Choroid plexus epithelial cell (primary cell): ENCODE measurements around the gene CLDN20.

Experiments
- DNase-seq: peaks from one replicate; pipeline ENCODE4 v3.0.0-alpha.2; 2010; ENCODE audit warnings: low read depth
- H3K4me3 ChIP-seq: 2 replicates; pipeline ENCODE4 v1.5.1; 2011; ENCODE audit warnings: low read depth, mild to moderate bottlenecking, control low read depth, low read length, moderate library complexity
- TF ChIP-seq, protein P1 (sequence below): conservative IDR thresholded peaks from 2 replicates; pipeline ENCODE4 v1.5.1; 2011; ENCODE audit warnings: low read depth, mild to moderate bottlenecking, control low read depth, inconsistent platforms, low read length, moderate library complexity

The CLDN20 gene

DNA sequence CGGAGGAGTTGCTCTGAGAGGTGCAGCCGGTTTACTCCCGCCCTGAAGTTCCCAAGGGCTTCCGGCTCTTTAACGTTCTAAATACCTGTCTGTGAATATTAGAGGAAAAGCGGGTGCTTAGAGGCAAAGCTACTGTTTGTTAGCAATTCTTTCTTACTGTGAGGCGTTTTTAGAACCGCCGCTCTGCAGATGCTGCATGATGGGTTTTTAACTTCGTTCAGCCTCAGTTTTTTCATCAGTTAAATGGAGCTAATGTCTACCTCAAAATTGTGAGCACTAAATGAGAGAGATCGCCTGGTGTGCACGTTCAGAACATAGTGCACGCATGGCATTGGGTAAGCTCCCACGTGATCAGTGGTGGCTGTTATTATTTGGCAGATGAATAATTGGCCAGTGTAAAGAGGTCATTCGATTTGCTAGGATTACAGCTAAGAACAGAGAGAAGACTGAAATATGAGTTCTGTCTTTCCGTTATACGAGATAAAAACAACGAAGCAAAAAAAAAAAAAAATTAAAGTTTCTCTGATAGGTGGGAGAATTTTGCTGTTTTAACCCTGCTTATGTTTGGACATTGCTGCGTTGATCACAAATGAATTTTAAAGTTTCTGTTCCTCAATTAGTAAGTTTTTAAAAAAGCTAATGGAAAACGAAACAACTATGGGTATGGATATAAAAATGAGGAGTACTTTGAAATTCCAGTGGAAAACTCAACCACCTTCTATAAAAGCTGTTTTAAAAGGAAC is 51.1 kb downstream of the CLDN20 start:
- DNase-seq: peak; percentile 96
- peak overlapping the region; percentile 91 for H3K4me3 ChIP-seq
- TF ChIP-seq, protein P1, sequence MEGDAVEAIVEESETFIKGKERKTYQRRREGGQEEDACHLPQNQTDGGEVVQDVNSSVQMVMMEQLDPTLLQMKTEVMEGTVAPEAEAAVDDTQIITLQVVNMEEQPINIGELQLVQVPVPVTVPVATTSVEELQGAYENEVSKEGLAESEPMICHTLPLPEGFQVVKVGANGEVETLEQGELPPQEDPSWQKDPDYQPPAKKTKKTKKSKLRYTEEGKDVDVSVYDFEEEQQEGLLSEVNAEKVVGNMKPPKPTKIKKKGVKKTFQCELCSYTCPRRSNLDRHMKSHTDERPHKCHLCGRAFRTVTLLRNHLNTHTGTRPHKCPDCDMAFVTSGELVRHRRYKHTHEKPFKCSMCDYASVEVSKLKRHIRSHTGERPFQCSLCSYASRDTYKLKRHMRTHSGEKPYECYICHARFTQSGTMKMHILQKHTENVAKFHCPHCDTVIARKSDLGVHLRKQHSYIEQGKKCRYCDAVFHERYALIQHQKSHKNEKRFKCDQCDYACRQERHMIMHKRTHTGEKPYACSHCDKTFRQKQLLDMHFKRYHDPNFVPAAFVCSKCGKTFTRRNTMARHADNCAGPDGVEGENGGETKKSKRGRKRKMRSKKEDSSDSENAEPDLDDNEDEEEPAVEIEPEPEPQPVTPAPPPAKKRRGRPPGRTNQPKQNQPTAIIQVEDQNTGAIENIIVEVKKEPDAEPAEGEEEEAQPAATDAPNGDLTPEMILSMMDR: no peak

DNA sequence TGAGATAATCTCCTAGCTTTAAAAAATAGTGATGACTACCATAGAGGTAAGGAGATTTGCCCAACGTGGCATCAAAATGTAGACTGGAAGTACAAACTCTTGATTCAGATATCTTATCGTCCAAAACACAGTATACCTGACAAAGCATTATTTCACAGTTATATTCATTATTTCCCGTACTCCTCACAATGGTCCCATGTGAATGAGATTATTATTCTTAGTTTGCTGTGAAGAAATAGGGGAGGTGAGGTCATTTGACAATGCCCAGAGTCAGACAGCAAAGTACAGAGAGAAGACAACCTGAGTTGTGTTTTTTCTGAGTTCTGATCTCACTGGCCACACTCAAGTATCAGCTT is 51.7 kb downstream of the CLDN20 start:
- peak; percentile 56 for DNase-seq
- TF ChIP-seq, protein P1: no peak
- peak overlapping the region; percentile 91 for H3K4me3 ChIP-seq

DNA sequence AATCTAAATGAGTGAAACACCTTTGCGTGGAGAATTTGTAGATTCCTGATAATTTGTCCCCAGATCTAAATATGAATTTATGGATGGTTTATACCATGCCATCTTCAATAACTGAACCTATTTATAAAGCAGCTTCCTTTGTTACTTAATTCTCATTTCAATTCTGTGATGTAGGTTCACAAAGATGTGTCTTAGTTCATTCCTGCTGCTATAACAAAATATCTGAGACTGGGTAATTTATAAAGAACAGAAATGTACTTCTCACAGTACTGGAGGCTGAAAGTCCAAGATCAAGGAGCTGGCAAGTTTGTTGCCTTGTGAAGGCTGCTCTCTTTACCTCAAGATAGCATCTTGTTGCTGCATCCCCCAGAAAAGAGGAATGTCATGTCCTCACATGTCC is 52.6 kb downstream of the CLDN20 start:
- TF ChIP-seq, protein P1: no peak
- no peak overlapping the region for H3K4me3 ChIP-seq
- DNase-seq: no peak

DNA sequence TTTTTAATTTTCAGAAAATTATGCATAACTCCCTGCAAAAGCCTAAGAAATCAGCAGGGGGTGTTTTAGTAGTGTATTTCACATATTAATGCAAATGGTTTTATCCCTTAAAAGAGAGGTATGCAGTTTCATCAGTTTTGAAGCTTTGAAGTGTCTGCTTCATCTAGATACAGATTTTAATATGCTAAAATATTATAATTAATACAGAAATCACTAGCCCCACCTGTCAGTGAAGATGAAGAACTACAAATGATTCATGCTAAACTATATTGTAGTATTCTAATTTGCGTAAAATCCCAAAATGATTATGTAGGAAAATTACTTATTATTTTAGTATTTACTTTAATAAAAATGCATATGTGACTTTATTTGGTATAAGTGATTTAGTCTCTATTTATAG is 53.4 kb downstream of the CLDN20 start:
- no peak overlapping the region for H3K4me3 ChIP-seq
- DNase-seq: peak; percentile 50
- TF ChIP-seq, protein P1: peak; percentile 42

DNA sequence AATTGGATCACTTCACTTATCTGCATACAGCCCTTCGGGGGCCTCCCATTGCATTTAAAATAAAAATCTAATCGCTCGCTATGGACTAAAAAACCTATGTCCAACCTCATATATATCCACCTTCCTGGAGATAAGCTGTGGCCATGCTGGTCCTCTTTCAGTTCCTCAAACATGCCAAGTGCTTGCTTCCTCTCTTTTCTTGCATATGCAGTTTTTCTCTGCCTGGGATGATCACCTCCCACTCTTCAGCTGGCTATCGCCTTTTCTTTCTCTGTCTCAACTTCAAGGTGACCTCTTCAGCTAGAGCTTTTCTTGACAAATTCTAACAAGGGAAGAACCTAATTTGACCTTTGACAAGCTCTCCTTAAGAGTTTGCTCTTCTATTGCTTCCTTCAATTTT is 56.1 kb downstream of the CLDN20 start:
- H3K4me3 ChIP-seq: no peak overlapping the region
- no peak for DNase-seq
- TF ChIP-seq, protein P1: no peak

DNA sequence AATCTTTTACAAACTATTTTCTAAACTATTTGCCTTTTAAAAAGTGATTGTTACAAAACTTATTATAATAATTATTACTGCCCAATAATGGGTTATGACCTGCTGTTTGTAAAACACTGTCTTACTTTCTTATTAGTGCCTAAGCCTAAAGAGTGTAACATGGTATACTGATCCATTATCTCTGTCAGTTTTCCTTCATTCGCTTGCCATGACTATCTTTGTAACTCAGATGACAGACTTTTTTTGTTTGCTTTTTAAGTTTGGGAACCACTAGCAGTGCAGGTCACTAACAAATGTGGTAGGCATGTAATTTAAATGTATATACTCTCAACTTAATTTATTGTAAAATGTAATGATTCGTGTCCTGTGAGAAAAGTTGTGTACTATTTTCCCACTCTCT is 60.4 kb downstream of the CLDN20 start:
- TF ChIP-seq, protein P1: no peak
- no peak overlapping the region for H3K4me3 ChIP-seq
- no peak for DNase-seq

DNA sequence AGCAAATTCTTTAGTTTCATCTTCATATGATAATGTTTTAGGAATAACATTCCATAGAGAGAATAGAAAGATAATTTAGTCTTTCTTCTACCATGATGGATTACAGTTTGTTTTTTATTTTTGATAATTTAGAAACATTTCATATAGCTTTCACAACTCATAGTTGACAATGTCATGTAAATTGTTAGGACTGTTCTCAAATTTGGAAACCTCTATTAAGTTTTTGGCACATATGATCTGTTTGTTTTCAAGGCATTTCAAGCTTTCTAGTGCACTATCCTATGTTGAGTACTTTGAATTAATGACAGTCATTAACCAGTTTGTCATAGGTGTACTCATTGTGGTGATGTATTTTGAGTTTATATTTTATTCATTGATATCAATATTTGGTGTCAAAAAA is 61.2 kb downstream of the CLDN20 start:
- TF ChIP-seq, protein P1: no peak
- H3K4me3 ChIP-seq: no peak overlapping the region
- DNase-seq: no peak
